ENCODE data around the gene MMAB.

The MMAB gene

GRCh38 chr12:109573029-109573913 lies at the start of gene MMAB, which contains the start of gene MVK:
TSS of gene MMAB (minus strand) at chr12:109573504. CDS start at chr12:109573480, 24 bp downstream.
TSS of gene MVK (plus strand) at chr12:109573794. CDS start at chr12:109574823, 1,029 bp downstream.
- DNase-seq (ENCODE audit: low read depth) = peak; percentile 98

DNA sequence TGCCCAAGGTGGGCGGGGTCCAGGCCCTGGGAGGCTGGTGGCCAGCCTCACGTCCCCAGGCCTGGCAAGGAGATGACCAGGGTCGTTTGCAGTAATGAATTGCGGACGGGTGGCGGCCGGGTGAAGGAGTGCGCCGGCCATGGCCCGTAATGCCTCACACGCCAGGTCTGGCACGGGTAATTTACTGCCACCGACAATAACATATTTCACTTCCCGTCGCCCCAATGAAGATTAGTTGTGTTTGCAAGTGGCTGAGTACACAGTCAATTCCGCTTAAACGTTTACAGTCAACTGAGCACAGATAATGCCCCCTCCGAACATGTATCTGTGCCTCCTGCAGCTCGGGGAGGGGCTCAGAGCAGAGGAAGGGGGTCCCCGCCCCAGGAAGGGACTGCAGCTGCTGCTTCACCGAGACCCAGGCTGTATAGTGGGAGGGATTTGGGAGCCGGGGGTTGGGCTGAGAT lies 48.6 kb upstream of the MMAB start:
- no peak for DNase-seq (ENCODE audit: low read depth)

- DNase-seq (ENCODE audit: low read depth) = no peak
Measured at GRCh38 chr12:109621211-109621694, 47.9 kb upstream of the MMAB start.

DNA sequence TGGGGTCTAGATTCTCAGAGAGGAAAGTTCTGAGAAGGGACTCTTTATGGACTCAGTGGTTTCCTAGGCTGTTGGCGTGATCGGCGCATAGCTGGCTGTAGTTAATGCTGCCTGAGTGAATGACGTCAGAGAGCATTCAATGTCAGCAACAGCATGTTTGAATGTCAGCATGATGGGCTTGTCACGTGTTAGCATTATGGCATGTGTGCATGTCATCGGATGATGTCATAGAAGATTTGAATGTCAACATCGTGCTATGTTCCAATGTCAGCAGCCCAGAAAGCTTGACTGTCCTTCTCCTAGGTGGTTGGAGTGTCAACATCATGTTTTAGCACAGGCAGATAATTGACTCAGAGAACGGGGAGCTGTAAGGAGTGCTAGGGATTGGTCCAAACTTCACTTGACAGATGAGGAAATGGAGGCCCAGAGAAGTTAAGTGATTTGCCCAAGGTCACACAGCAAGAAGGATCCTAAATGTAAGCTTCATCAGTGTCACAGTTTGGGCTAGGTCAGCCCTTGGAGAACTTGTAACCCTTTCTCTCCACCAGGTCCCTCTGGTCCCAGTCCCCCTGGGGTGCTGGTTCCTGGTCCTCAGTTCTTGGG lies 45.8 kb upstream of the MMAB start:
- DNase-seq (ENCODE audit: low read depth) = no peak

GRCh38 chr12:109618082-109618481 lies 44.8 kb upstream of the MMAB start:
- DNase-seq (ENCODE audit: low read depth) = no peak

GRCh38 chr12:109617491-109617890 lies 44.2 kb upstream of the MMAB start:
- no peak for DNase-seq (ENCODE audit: low read depth)

- DNase-seq (ENCODE audit: low read depth) = no peak
Measured at GRCh38 chr12:109615556-109616229, 42.4 kb upstream of the MMAB start.

DNA sequence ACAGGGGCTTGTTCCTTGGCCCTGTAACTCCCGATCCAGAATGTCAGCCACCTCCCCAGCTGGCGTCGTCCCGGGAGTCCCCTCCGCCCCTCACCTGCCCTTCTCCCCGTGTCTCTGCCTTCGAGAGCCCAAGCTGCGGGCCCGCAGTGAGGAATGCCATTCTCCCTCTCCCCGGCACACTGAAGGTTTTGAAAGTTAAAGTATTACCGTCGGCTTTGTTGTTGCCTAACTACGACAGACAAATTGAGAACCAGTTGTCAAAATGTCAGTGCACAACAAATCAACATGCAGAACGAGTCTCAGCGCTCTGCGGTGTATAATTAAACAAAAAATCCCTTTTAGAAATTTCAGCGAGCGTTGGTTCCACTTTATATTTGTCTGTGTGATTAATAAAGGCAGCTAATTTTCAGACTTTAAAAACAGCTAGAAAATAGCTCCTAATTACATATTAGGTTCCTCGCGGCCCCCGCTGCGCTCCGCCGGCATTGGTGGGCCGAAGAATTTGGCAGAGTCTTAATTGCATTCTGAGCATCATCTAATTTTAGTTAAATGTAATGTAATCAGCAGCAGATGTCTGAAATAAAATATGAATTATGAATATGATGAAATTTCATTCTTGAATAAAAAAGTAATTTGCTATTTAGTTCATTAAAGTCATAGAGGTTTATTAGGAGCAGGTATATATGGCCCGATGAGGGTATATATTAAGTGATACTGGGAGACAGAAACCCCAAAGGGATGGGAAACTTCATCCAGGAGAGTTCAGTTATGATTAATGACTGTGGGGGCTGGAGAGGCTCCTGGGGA lies 40.5 kb upstream of the MMAB start:
- DNase-seq (ENCODE audit: low read depth) = no peak

- no peak for DNase-seq (ENCODE audit: low read depth)
Measured at GRCh38 chr12:109612975-109613502, 39.7 kb upstream of the MMAB start.

GRCh38 chr12:109612003-109612402 lies 38.7 kb upstream of the MMAB start:
- DNase-seq (ENCODE audit: low read depth) = no peak

- no peak for DNase-seq (ENCODE audit: low read depth)
Measured at GRCh38 chr12:109611223-109611622, 37.9 kb upstream of the MMAB start.

DNA sequence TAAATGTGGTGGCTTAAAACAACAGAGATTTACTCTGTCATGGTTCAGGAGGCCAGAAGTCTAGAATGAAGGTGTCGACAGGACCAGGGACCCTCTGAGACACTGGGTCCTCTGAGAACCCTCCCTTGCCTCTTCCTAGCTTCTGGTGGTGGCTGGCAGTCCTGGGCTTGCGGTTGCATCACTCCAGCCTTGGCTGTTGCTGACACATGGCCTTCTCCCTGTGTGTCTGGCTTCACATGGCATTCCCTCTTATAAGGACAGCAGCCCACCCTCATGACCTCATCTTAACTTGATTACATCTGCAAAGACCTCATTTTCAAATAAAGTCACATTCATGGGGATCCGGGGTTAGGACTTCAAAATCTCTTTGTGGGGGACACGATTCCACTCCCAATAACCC lies 37.2 kb upstream of the MMAB start:
- DNase-seq (ENCODE audit: low read depth) = no peak

DNA sequence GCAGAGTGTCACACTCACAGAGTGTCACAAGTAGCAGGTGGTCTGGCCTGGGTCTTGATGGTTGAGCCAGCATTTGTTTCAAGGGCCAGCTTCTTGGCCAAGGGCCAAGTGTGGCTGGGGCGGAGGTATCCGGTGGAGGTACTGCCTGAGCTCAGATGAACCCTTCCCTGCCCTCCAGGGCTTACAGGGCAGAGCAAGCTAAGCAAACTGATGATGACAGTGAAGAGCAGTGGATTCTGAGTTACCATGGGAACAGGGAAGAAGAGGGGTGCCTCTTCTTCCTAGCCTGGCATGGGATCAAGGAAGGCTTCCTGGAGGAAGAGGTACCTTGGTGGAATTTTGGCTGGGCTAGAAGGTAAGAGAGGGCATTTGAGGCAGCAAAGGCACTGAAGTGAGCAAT lies 36.0 kb upstream of the MMAB start:
- DNase-seq (ENCODE audit: low read depth) = no peak

GRCh38 chr12:109608793-109609192 lies 35.5 kb upstream of the MMAB start:
- DNase-seq (ENCODE audit: low read depth) = no peak

DNA sequence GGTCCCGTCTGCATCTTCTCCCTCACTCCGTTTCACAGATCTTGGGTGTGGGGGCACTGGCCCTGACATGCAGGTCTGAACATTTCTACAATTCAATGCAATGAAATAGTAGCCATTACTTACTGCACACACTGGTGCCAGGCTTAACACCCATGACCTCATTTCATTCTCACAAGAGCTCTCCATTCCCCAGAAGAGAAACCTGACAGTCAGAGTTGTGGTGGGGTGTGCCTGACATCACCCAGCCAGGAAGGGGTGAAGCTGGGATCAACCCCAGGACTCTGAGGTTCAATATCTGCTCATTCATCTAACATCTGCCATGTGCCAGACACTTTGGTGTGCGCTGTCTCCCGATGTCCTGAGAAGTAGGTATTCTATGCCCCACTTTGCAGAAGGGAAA lies 35.0 kb upstream of the MMAB start:
- DNase-seq (ENCODE audit: low read depth) = no peak

GRCh38 chr12:109607618-109608017 lies 34.3 kb upstream of the MMAB start:
- no peak for DNase-seq (ENCODE audit: low read depth)

GRCh38 chr12:109606320-109607028 lies 33.2 kb upstream of the MMAB start:
- no peak for DNase-seq (ENCODE audit: low read depth)

DNA sequence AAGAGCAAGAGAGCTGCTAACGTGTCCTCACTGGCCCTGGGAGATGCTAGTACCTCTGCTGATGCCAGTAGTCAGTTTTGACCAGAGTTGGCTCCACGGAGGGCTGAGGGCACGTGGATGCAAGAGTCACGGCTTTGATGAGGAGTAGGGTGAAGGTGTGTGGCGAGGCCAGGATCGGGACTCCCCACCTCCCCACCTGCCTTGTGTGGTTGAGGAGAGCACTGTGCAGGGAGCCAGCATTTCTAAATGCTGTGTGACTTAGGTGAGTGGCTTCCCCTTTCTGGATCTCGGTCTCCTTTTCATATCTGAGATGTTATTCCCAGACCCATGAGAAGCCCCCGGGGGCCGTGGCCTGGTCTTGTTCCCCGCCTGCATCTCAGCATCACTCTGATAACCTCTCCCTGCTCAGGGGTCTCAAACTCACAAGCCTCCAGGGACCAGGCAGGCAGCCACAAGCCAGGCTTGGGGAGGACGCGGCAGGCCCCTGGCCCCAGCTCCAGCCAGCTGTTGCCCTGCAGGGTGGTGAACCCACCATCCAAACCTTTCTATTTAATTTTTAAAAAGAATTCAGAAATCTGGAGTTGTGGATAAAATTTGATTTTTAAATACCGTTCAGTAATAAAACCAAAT lies 32.4 kb upstream of the MMAB start:
- DNase-seq (ENCODE audit: low read depth) = no peak

DNA sequence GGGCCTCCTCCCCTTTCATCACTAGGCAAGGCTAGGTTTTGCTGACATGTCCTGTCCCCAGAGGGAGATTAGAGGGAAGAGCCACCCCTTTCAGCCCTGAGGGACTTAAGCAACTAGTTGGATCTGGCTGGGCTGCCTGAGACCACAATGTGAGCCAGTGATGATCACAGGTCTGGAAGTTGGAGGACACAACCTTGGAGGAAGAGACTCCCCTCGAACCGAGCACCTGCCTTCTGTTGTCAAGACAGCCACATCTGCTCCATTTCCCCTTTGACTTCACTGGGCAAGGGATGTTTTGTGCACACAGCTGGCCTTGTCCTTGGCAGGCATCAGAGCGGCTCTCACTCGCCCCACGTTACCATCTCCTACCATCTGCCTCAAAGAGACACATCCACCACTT lies 31.7 kb upstream of the MMAB start:
- DNase-seq (ENCODE audit: low read depth) = no peak

- no peak for DNase-seq (ENCODE audit: low read depth)
Measured at GRCh38 chr12:109604132-109604585, 30.9 kb upstream of the MMAB start.
